GM18498 (cell line): ENCODE data around the gene ADAP1.

Experiments
- ATAC-seq: cut with Tn5 transposase; IDR thresholded peaks from one replicate; pipeline ENCODE4 v1.9.1; 2021; ENCODE audit warnings: mild to moderate bottlenecking, moderate library complexity; ENCODE audit not compliant: unreplicated experiment

The ADAP1 gene

GRCh38 chr7:990352-990932 is 36.0 kb upstream of the ADAP1 start:
- no peak for ATAC-seq

- no peak for ATAC-seq
These were observed 34.6 kb upstream of the ADAP1 start for GRCh38 chr7:988963-989529.

GRCh38 chr7:988426-988911 is 34.0 kb upstream of the ADAP1 start:
- ATAC-seq: no peak

- ATAC-seq: no peak
These were observed 33.4 kb upstream of the ADAP1 start for GRCh38 chr7:987909-988308.

GRCh38 chr7:986766-987751 is 32.6 kb upstream of the ADAP1 start:
- ATAC-seq: no peak

- no peak for ATAC-seq
These were observed 31.6 kb upstream of the ADAP1 start for GRCh38 chr7:985915-986741.

GRCh38 chr7:985127-985416 is 30.6 kb upstream of the ADAP1 start:
- ATAC-seq: no peak

- ATAC-seq: no peak
These were observed 30.1 kb upstream of the ADAP1 start for GRCh38 chr7:984361-985126.

- ATAC-seq: no peak
These were observed 29.2 kb upstream of the ADAP1 start for GRCh38 chr7:983616-984071.

- ATAC-seq: no peak
These were observed 28.6 kb upstream of the ADAP1 start, which contains the start of gene CYP2W1 for GRCh38 chr7:983004-983615. Gene CYP2W1 (plus strand): TSS chr7:983181. CDS start chr7:983212, 31 bp downstream.

GRCh38 chr7:982511-983003 is 28.1 kb upstream of the ADAP1 start:
- no peak for ATAC-seq

- ATAC-seq: no peak
These were observed 27.5 kb upstream of the ADAP1 start for GRCh38 chr7:981793-982510.

GRCh38 chr7:979886-980571 is 25.5 kb upstream of the ADAP1 start:
- ATAC-seq: no peak

- ATAC-seq: no peak
These were observed 24.7 kb upstream of the ADAP1 start for GRCh38 chr7:979151-979550.

- no peak for ATAC-seq
These were observed 24.1 kb upstream of the ADAP1 start for GRCh38 chr7:978416-979091.

GRCh38 chr7:978049-978346 is 23.5 kb upstream of the ADAP1 start:
- ATAC-seq: no peak

- ATAC-seq: no peak
These were observed 23.0 kb upstream of the ADAP1 start for GRCh38 chr7:977326-978048.
